MCF 10A (cell line): Measurements from ENCODE around the gene CCDC92B. TPM values are rescaled to one million over a fixed set of nuclear protein-coding genes. Genes with fewer than 3 reads are reported as not detected.

ENCODE experiments used
- BruUV-seq: library from RNA; stranded (reverse); fragments of 400-500 nt; replicated peaks from 2 replicates; lab custom pipeline; 2021; lab: Mats Ljungman, UMichigan
- CTCF ChIA-PET: fragments of 300-600 bp; sonication (Branson Sonifier 250); formaldehyde crosslinking; extraction: SDS; loops from one replicate; lab custom pipeline; 2021; ENCODE audit warnings: antibody characterized with exemption, inconsistent platforms; lab: Yijun Ruan, JAX
- POLR2A ChIA-PET: fragments of 300-600, 350-650 bp; sonication (Branson Sonifier 250); formaldehyde crosslinking; extraction: SDS; loops from one replicate; lab custom pipeline; 2020; ENCODE audit warnings: antibody characterized with exemption, inconsistent platforms; lab: Yijun Ruan, JAX
- DNase-seq: peaks from one replicate; pipeline ENCODE4 v3.0.0-alpha.2; 2018; ENCODE audit not compliant: unreplicated experiment
- H3K27ac Mint-ChIP-seq: one replicate; pipeline ENCODE4 v1.8.0; 2022; ENCODE audit warnings: mild to moderate bottlenecking, low read depth, mixed read lengths; ENCODE audit not compliant: unreplicated experiment
- H3K27me3 Mint-ChIP-seq: one replicate; pipeline ENCODE4 v1.8.0; 2022; ENCODE audit warnings: mixed read lengths; ENCODE audit not compliant: insufficient read depth, unreplicated experiment
- H3K36me3 Mint-ChIP-seq: one replicate; pipeline ENCODE4 v1.8.0; 2022; ENCODE audit warnings: mild to moderate bottlenecking, moderate library complexity, mixed read lengths; ENCODE audit not compliant: insufficient read depth, unreplicated experiment
- H3K4me1 Mint-ChIP-seq: one replicate; pipeline ENCODE4 v1.8.0; 2022; ENCODE audit warnings: mixed read lengths; ENCODE audit not compliant: insufficient read depth, unreplicated experiment
- H3K4me3 Mint-ChIP-seq: one replicate; pipeline ENCODE4 v1.8.0; 2022; ENCODE audit warnings: mild to moderate bottlenecking, moderate library complexity, mixed read lengths; ENCODE audit not compliant: unreplicated experiment
- H3K9me3 Mint-ChIP-seq: one replicate; pipeline ENCODE4 v1.8.0; 2022; ENCODE audit warnings: mixed read lengths; ENCODE audit not compliant: unreplicated experiment
- intact Hi-C: fragments of 100-400 bp; cut with micrococcal nuclease; formaldehyde crosslinking; loops from 2 replicates; pipeline ENCODE4 v1.14.1; 2022
- total RNA-seq: library from RNA; stranded (reverse); gene quantifications from 2 replicates; pipeline ENCODE4 v1.2.3, GENCODE V29; 2022
- TF ChIP-seq, protein P1 (sequence below): fragments of 200-600 bp; IDR thresholded peaks from one replicate; pipeline ENCODE4 v1.8.0; 2022; ENCODE audit warnings: antibody characterized with exemption, mild to moderate bottlenecking; ENCODE audit not compliant: unreplicated experiment

CCDC92B gene
- total RNA-seq, 1 experiment from 2014 or later: not detected

DNA sequence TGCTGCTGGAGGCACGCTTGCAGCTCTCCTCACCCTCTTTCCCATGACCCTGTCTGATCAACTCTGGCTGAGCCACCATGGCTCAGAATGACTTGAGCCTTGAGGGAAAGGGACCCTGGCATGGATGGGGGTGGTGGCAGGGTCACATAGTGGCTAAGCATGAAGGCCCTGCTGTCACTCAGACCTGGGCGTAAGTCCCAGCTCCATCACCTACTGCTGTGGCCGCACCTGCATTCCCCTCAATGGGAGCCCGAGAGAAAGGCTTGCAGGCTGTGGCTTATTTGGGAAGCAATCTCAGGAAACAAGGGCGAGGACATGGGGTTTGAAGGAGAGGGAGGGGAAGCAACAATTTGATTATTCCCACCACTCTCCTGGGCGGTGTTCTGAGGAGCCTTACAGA lies 29.0 kb upstream of the CCDC92B start:
- ChIA-PET CTCF (interaction anchor here (0.6 to 1.0 kb wide), 2 partner anchors 8 to 574 kb away, joined by 3 to 4 read pairs; no protein-coding TSS in a partner anchor), POLR2A (no interaction called here)
- TF ChIP-seq, protein P1, sequence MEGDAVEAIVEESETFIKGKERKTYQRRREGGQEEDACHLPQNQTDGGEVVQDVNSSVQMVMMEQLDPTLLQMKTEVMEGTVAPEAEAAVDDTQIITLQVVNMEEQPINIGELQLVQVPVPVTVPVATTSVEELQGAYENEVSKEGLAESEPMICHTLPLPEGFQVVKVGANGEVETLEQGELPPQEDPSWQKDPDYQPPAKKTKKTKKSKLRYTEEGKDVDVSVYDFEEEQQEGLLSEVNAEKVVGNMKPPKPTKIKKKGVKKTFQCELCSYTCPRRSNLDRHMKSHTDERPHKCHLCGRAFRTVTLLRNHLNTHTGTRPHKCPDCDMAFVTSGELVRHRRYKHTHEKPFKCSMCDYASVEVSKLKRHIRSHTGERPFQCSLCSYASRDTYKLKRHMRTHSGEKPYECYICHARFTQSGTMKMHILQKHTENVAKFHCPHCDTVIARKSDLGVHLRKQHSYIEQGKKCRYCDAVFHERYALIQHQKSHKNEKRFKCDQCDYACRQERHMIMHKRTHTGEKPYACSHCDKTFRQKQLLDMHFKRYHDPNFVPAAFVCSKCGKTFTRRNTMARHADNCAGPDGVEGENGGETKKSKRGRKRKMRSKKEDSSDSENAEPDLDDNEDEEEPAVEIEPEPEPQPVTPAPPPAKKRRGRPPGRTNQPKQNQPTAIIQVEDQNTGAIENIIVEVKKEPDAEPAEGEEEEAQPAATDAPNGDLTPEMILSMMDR: no peak

GRCh38 chr17:2777242-2777867 lies 27.9 kb upstream of the CCDC92B start:
- Mint-ChIP-seq H3K4me1 (no peaks in the 10 kb centered on the region), H3K9me3 (no peaks in the 10 kb centered on the region), H3K36me3 (no peaks in the 10 kb centered on the region), H3K27ac (no peak overlapping the region), H3K27me3 (peaks cover 52% of the 10 kb centered on the region), H3K4me3 (no peak overlapping the region)
- intact Hi-C loops: no loop called here
- DNase-seq: no peak
- POLR2A ChIA-PET: interaction anchor here (0.6 kb wide), 1 partner anchor 253 kb away, joined by 3 read pairs; no protein-coding TSS in a partner anchor
- BruUV-seq: no TSS peak
- CTCF ChIA-PET: interaction anchor here (0.7 to 1.3 kb wide), 3 partner anchors 9 to 1083 kb away, joined by 3 to 4 read pairs (median 3); no protein-coding TSS in a partner anchor
- TF ChIP-seq, protein P1: no peak

More for the DNA sequence above, 29.0 kb upstream of the CCDC92B start:
- H3K4me3 Mint-ChIP-seq: no peak overlapping the region
- DNase-seq: no peak
- no peak overlapping the region for H3K27ac Mint-ChIP-seq
- H3K4me1 Mint-ChIP-seq: no peaks in the 10 kb centered on the region
- no peaks in the 10 kb centered on the region for H3K9me3 Mint-ChIP-seq
- no peaks in the 10 kb centered on the region for H3K36me3 Mint-ChIP-seq
- intact Hi-C loops: no loop called here
- BruUV-seq: no TSS peak
- peaks cover 49% of the 10 kb centered on the region for H3K27me3 Mint-ChIP-seq

DNA sequence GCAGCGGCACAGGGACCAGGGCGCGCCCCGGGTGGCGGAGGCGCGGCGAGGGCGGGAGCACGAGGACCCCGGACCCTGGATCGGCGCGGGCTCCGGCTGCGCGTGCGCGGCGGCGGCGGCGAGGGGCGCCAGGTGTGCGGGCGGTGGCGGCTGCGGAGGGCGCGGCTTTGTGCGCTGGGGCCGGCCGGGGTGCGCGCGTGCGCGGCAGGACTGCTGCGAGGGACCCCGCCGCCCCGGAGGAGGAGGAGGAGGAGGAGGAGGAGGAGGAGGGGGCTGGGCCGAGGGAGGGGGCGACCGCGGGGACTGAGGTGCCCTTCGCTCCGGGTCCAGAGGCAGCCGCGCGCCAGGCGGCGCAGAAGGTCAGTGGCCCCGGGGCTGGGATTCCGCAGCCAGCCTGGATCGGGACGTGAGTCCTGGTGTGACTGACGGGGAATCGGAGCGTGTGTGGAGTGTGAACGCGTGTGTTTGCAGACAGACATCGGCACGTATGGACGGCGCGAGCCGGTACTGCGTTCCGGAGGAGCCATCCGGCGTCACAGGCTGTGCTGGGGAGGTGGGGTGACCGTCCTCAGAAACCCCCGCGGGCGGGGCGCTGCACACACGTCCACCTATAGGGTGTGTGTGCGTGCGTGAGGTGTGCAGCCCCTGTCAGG lies 27.3 kb upstream of the CCDC92B start:
- DNase-seq: no peak
- no peaks in the 10 kb centered on the region for H3K4me1 Mint-ChIP-seq
- intact Hi-C loops: no loop called here
- CTCF ChIA-PET: interaction anchor here (0.7 to 1.3 kb wide), 2 partner anchors 9 to 1083 kb away, joined by 3 to 4 read pairs; no protein-coding TSS in a partner anchor
- no peak overlapping the region for H3K27ac Mint-ChIP-seq
- H3K27me3 Mint-ChIP-seq: peaks cover 52% of the 10 kb centered on the region
- no peaks in the 10 kb centered on the region for H3K9me3 Mint-ChIP-seq
- BruUV-seq: no TSS peak
- no peak overlapping the region for H3K4me3 Mint-ChIP-seq
- POLR2A ChIA-PET: no interaction called here
- H3K36me3 Mint-ChIP-seq: no peaks in the 10 kb centered on the region
- TF ChIP-seq, protein P1: no peak

DNA sequence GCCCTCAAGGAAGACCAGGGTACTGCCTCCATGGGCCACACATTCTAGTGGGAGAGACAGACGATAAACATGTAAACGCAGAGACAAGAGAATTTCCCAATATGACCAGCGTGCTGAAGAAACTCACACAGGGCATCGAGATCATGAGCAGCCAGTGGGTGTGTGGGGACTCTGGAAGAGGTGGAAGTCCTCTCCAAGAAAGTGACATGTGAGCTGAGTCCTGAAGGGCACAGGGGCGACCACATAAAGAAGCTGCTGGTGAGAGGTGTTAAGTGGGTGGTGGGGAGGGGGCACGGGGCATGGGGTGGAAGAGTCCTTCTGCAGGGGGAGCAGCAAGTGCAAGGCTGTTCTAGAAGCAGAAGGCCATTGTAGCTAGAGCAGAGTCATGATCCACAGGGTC lies 25.8 kb upstream of the CCDC92B start:
- TF ChIP-seq, protein P1: no peak
- BruUV-seq: no TSS peak
- Mint-ChIP-seq H3K4me1 (no peaks in the 10 kb centered on the region), H3K36me3 (no peaks in the 10 kb centered on the region), H3K27ac (no peak overlapping the region), H3K27me3 (peaks cover 39% of the 10 kb centered on the region), H3K4me3 (no peak overlapping the region), H3K9me3 (no peaks in the 10 kb centered on the region)
- intact Hi-C loops: no loop called here
- ChIA-PET CTCF (interaction anchor here (1.1 kb wide), 1 partner anchor 54 kb away, joined by 4 read pairs; no protein-coding TSS in a partner anchor), POLR2A (no interaction called here)
- no peak for DNase-seq
